ENCODE measurements around the gene CHRNA4.

GRCh38 chr20:63384336-63384735 lies 23.2 kb upstream of the CHRNA4 start:
- no peak for TF ChIP-seq CTCF (IDR thresholded peaks at IDR 0.05)
- no peak for TF ChIP-seq POLR2A (IDR thresholded peaks at IDR 0.05)
